Measurements from ENCODE around the gene CBLL1.

DNA sequence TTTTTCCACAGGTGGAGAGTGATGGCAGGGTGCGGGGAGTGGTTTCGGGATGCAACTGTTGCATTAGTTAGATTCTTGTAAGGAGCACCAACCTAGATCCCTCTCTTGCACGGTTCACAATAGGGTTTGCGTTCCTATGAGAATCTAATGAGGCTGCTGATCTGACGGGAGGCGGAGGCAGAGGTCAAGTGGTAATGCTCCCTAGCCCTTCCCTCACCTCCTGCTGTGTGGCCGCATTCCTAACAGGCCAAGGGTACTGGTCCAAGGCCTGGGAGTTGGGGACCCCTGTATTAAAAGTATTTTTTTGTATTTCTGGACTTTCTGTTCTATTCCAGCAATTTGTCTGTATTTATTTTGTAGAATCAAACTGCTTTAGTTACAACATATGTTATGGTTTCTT is 7.2 kb downstream of the CBLL1 start:
- TF ChIP-seq, protein P1, sequence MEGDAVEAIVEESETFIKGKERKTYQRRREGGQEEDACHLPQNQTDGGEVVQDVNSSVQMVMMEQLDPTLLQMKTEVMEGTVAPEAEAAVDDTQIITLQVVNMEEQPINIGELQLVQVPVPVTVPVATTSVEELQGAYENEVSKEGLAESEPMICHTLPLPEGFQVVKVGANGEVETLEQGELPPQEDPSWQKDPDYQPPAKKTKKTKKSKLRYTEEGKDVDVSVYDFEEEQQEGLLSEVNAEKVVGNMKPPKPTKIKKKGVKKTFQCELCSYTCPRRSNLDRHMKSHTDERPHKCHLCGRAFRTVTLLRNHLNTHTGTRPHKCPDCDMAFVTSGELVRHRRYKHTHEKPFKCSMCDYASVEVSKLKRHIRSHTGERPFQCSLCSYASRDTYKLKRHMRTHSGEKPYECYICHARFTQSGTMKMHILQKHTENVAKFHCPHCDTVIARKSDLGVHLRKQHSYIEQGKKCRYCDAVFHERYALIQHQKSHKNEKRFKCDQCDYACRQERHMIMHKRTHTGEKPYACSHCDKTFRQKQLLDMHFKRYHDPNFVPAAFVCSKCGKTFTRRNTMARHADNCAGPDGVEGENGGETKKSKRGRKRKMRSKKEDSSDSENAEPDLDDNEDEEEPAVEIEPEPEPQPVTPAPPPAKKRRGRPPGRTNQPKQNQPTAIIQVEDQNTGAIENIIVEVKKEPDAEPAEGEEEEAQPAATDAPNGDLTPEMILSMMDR (IDR thresholded peaks at IDR 0.05): no peak
- TF ChIP-seq POLR2A (IDR thresholded peaks at IDR 0.05): no peak
